Tibial nerve (tissue), 3 donors: Measurements from ENCODE around the gene WDR27.

Experiments
- CTCF ChIP-seq, 5 experiments: fragments of 200-600 bp in 3 of 5; fragments of 450-650 bp in 2 of 5; sonication (generic) in 3 of 5; IDR thresholded peaks; one replicate each; pipeline ENCODE4 v1.5.1; 2016 to 2019; ENCODE audit warnings: antibody characterized with exemption in 5 of 5, mild to moderate bottlenecking in 3 of 5, moderate library complexity in 2 of 5
- POLR2A ChIP-seq, 2 donors: fragments of 450-650 bp; IDR thresholded peaks; one replicate each; pipeline ENCODE4 v1.6.1; 2017; ENCODE audit warnings: antibody characterized with exemption in 2 of 2, mild to moderate bottlenecking in 2 of 2, moderate library complexity in 2 of 2

GRCh38 chr6:169409742-169410312 lies 292.0 kb downstream of the WDR27 start:
- TF ChIP-seq POLR2A (IDR thresholded peaks at IDR 0.05) = no peak
- no peak for TF ChIP-seq CTCF (IDR thresholded peaks at IDR 0.05)
